SK-N-MC (cell line): ENCODE results near the gene RBMX.
"Not testable (repeated sequence)": the region's sequence is repeated elsewhere in the genome, so short reads cannot be mapped to it uniquely, and the experiment has no call there.

ENCODE experiments used
- DNase-seq: peaks from one replicate; pipeline ENCODE4 v3.0.0-alpha.2; 2011; ENCODE audit warnings: low read depth, low spot score
- H3K27ac ChIP-seq: fragments of 200-600 bp; sonication (generic); 2 replicates; pipeline ENCODE4 v1.5.1; 2016; ENCODE audit warnings: mixed run types
- H3K36me3 ChIP-seq: fragments of 200-600 bp; sonication (generic); 2 replicates; pipeline ENCODE4 v1.6.1; 2017; ENCODE audit warnings: antibody characterized with exemption, low read length, mixed read lengths; ENCODE audit not compliant: insufficient read depth
- H3K4me3 ChIP-seq: fragments of 200-600 bp; sonication (generic); 2 replicates; pipeline ENCODE4 v1.5.1; 2016
- H3K9ac ChIP-seq: fragments of 200-600 bp; sonication (generic); 2 replicates; pipeline ENCODE4 v1.8.0; 2017; ENCODE audit warnings: mixed run types, mixed read lengths; ENCODE audit not compliant: insufficient read length
- H3K9me3 ChIP-seq: fragments of 200-600 bp; sonication (generic); 2 replicates; pipeline ENCODE4 v1.6.1; 2017; ENCODE audit warnings: low read depth, mild to moderate bottlenecking, antibody characterized with exemption, low read length, moderate library complexity, mixed read lengths
- EZH2 ChIP-seq: fragments of 200-600 bp; sonication (generic); IDR thresholded peaks from one replicate; pipeline ENCODE4 v1.6.1; 2017; ENCODE audit warnings: antibody characterized with exemption
- FOXP2 ChIP-seq: optimal IDR thresholded peaks from 2 replicates; pipeline ENCODE3; 2011; ENCODE audit warnings: mild to moderate bottlenecking, moderate library complexity; ENCODE audit not compliant: insufficient read depth; ENCODE audit errors: extremely low read length, control extremely low read depth
- POLR2AphosphoS5 ChIP-seq: IDR thresholded peaks from 2 replicates; pipeline ENCODE4 v1.6.1; 2012; ENCODE audit warnings: mild to moderate bottlenecking, low read depth, low read length, borderline replicate concordance

RBMX gene

GRCh38 chrX:136909119-136909705 lies 28.7 kb upstream of the RBMX start:
- H3K9ac ChIP-seq: peak overlapping the region; percentile 82
- H3K27ac ChIP-seq: peak overlapping the region; percentile 87
- TF ChIP-seq FOXP2: no peak
- no peak for TF ChIP-seq EZH2
- TF ChIP-seq POLR2AphosphoS5: peak; percentile 45; the same call in 1 of the 2 replicates
- DNase-seq: no peak
- H3K36me3 ChIP-seq: no peaks in the 10 kb centered on the region
- no peaks in the 10 kb centered on the region for H3K9me3 ChIP-seq
- peak overlapping the region; percentile 88 for H3K4me3 ChIP-seq

- Histone ChIP-seq H3K9ac (no peak overlapping the region), H3K36me3 (no peaks in the 10 kb centered on the region), H3K27ac (no peak overlapping the region), H3K4me3 (no peak overlapping the region), H3K9me3 (no peaks in the 10 kb centered on the region)
- DNase-seq: no peak
- TF ChIP-seq EZH2 (no peak), POLR2AphosphoS5 (no peak), FOXP2 (no peak)
Observed at GRCh38 chrX:136907621-136908020, 27.1 kb upstream of the RBMX start.

GRCh38 chrX:136906921-136907510 lies 26.5 kb upstream of the RBMX start:
- Histone ChIP-seq H3K9ac (no peak overlapping the region), H3K4me3 (no peak overlapping the region), H3K27ac (no peak overlapping the region), H3K36me3 (no peaks in the 10 kb centered on the region), H3K9me3 (no peaks in the 10 kb centered on the region)
- TF ChIP-seq POLR2AphosphoS5: no peak
- TF ChIP-seq FOXP2: no peak
- TF ChIP-seq EZH2: no peak
- no peak for DNase-seq

- not testable (repeated sequence) for H3K4me3 ChIP-seq, H3K9me3 ChIP-seq, H3K27ac ChIP-seq, H3K36me3 ChIP-seq, H3K9ac ChIP-seq, DNase-seq
Observed at GRCh38 chrX:136904067-136904466, 23.5 kb upstream of the RBMX start.

DNA sequence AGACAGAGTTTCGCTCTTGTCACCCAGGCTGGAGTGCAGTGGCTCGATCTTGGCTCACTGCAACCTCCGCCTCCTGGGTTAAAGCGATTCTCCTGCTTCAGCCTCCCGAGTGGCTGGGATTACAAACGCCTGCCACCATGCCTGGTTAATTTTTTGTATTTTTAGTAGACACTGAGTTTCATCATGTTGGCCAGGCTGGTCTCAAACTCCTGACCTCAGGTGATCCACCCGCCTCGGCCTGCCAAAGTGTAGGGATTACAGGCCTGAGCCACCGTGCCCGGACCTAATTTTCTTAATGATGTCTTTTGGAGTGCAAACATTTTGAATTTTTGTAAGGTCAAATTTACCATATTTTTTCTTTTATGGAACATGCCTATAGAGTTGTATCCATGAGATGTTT lies 19.5 kb upstream of the RBMX start:
- not testable (repeated sequence) for H3K27ac ChIP-seq

GRCh38 chrX:136899221-136899620 lies 18.7 kb upstream of the RBMX start:
- no peak for DNase-seq
- Histone ChIP-seq H3K4me3 (no peak overlapping the region), H3K9ac (no peak overlapping the region), H3K36me3 (no peaks in the 10 kb centered on the region), H3K9me3 (no peaks in the 10 kb centered on the region), H3K27ac (peak overlapping the region; percentile 34; the same call in 1 of the 2 replicates)
- TF ChIP-seq POLR2AphosphoS5 (no peak), FOXP2 (no peak), EZH2 (no peak)

More for the DNA sequence above, 19.5 kb upstream of the RBMX start:
- not testable (repeated sequence) for H3K36me3 ChIP-seq, H3K4me3 ChIP-seq, DNase-seq, H3K9me3 ChIP-seq, H3K9ac ChIP-seq

DNA sequence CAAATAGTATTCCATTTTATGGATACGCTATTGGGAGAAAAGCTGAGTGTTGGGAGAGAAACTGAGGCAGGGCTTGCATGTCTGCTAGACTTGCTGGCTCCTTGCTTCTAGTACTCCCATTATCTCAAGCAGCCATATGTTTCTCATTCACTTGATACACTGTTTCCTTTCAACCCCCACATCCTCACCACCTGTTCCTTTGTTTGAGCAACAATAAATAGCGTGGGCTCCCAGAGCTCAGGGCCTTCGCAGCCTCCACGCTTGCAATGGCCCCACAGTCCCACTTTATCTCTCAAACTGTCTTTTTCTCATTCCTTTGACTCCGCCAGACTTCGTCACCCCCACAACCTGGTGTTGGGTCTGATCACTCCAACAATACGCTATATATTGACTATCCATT lies 18.2 kb upstream of the RBMX start:
- H3K9ac ChIP-seq, DNase-seq, H3K9me3 ChIP-seq, H3K4me3 ChIP-seq, H3K36me3 ChIP-seq: not testable (repeated sequence)
- H3K27ac ChIP-seq: 0 out of 2 replicates have a peak overlapping the region, but pooled peaks have one; percentile 34

DNA sequence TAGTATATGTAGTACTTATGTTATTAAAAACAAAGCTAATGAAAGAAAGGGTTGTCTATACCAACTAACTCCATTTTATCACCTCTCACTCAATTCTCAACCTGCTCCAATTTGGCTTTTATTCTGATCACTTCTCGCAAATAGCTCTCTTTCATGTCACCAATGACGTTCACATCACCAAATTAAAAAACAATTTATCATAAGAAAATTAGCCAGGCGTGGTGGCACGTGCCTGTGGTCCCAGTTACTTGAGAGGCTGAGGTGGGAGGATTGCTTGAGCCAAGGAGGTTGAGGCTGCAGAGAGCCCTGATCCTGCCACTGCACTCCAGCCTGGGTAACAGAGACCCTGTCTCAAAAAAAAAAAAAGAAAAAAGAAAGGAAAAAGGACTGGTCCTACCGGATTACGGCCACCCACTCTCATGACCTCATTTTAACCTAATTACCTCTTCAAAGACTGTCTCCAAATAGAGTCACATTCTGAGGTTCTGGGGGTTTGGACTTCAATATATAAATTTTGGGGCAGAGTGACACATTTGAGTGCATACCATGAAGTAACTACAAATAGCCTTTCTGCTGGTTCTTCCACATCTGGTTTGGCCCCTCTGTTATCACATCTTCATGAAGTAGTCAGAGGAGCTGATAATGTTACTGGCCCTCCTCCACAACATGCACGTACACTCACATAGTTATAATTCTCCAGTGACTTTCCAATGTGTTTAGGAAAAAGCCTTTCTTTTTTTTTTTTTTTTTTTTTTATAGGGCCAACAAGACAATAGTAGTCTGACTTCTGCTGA lies 15.8 kb upstream of the RBMX start:
- Histone ChIP-seq H3K36me3 (no peaks in the 10 kb centered on the region), H3K4me3 (no peak overlapping the region), H3K27ac (no peak overlapping the region), H3K9ac (no peak overlapping the region), H3K9me3 (no peaks in the 10 kb centered on the region)
- no peak for DNase-seq
- TF ChIP-seq FOXP2 (no peak), POLR2AphosphoS5 (no peak), EZH2 (no peak)

- DNase-seq: no peak
- Histone ChIP-seq H3K27ac (no peak overlapping the region), H3K36me3 (no peaks in the 10 kb centered on the region), H3K9ac (no peak overlapping the region), H3K9me3 (no peaks in the 10 kb centered on the region), H3K4me3 (no peak overlapping the region)
- TF ChIP-seq FOXP2: no peak
- no peak for TF ChIP-seq EZH2
- no peak for TF ChIP-seq POLR2AphosphoS5
Observed at GRCh38 chrX:136892412-136892811, 11.9 kb upstream of the RBMX start.

DNA sequence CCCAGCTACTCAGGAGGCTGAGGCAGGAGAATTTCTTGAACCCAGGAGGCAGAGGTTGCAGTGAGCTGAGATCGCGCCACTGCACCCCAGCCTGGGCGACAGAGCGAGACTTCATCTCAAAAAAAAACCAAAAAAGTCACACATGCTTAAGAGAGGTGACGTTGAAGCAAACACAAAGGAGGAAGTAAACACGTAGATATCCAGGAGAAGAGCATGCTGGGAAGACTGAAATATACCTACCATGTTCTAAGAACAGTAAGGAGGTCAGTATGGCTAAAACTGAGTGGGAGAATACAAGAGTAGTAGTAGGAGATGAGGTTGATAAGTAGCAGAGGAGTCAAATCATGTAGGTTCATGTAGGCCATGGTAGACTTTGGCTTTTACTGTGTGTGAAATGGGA lies 10.1 kb upstream of the RBMX start:
- H3K36me3 ChIP-seq, H3K4me3 ChIP-seq, H3K9ac ChIP-seq, H3K9me3 ChIP-seq, DNase-seq, H3K27ac ChIP-seq: not testable (repeated sequence)
